Activated naive CD4-positive, alpha-beta T cell (primary cell): ENCODE measurements around the gene EIF5A2.
"Not testable (repeated sequence)": the region's sequence is repeated elsewhere in the genome, so short reads cannot be mapped to it uniquely, and the experiment has no call there.

Source experiments
- DNase-seq, 4 experiments: peaks; one replicate each; lab custom pipeline; 2025; lab: John Stamatoyannopoulos, UW

Gene EIF5A2

GRCh38 chr3:170908235-170909116 is at the start of gene EIF5A2:
Gene EIF5A2, minus strand, starts transcription at chr3:170908637. Its CDS starts 831 bp downstream, at chr3:170907806.
- peak; percentile 72 to 95 (median 88) for DNase-seq

DNA sequence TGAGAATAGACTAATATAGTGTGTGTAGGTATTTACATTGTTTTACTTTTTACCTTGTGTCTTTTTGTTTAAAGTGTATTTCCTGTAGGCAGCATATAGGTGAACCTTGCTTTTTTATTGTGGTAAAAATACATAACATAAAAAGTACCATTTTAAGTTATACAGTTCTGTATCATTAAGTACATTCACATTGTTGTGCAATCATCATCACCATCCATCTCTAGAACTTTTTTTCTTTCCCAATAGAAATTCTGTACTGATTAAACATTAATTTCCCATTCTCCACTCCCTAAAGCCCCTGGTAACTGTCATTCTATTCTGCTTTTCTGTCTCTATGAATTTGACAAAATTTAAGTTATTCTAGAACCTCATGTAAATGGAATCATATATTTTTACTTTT is 48.2 kb upstream of the EIF5A2 start:
- DNase-seq = no peak

DNA sequence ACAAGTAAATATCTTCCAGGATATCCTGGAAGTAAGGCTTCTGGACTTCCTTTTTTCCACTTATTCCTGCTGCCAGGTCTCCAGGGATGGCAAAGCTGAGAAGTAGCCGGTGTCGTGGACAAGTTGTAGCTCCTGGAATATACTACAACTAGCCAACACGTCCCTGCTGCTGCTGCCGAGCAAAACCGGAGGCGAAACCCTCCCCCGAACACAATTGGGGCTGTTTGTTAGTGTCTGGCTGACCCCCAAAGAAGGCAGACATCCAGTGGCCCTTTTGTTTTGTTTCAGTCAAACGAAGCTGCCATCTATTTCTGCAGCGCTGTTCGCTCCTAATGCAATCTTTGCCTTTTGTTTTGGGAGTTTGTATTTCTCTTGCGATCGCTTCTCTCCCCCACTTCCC is 45.3 kb upstream of the EIF5A2 start:
- DNase-seq = no peak

- no peak for DNase-seq
Observed at GRCh38 chr3:170953229-170953628, 44.8 kb upstream of the EIF5A2 start.

- no peak for DNase-seq
Observed at GRCh38 chr3:170949211-170949610, 40.8 kb upstream of the EIF5A2 start.

DNA sequence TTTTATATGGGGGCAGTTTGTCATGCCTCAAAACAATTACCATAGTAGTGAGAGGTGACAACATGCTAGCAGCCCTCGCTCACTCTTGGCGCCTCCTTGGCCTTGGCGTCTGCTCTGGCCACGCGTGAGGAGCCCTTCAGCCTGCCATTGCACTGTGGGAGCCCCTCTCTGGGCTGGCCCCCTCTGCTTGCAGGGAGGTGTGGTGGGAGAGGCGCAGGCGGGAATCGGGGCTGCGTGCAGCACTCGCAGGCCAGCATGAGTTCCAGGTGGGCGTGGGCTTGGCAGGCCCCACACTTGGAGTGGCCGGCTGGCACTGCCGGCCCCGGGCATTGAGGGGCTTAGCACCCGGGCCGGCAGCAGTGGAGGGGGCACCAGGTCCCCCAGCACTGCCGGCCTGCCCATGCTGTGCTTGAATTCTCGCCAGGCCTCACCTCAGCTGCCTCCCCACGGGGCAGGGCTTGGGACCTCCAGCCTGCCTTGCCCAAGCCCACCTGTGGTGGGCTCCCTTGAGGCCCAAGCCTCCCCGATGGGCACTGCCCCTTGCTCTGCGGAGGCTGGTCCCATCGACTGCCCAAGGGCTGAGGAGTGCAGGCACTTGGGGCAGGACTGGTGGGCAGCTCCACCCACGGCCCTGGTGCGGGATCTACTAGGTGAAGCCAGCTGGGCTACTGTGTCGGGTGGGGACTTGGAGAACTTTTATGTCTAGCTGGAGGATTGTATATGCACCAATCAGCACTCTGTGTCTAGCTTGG is 38.8 kb upstream of the EIF5A2 start:
- no peak for DNase-seq

DNA sequence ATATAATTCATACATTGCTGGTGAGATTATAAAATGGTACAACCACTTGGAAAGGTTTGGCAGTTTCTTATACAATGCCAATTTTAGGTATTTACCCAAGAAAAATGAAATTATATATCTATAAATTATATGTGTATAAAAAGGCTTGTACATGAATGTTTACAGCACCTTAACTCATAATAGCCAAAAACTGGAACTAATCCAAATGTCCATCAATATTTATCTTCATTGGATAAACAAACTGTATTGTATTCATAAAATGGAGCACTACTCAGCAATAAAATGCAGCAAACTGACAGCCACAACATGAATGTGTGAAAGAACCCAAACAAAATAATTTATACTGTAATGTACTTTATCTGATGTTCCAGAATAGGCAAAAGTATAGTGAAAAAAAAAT is 33.6 kb upstream of the EIF5A2 start:
- no peak for DNase-seq

GRCh38 chr3:170941551-170941950 is 33.1 kb upstream of the EIF5A2 start:
- no peak for DNase-seq

GRCh38 chr3:170933039-170933438 is 24.6 kb upstream of the EIF5A2 start:
- not testable (repeated sequence) for DNase-seq

GRCh38 chr3:170923553-170923952 is 15.1 kb upstream of the EIF5A2 start:
- DNase-seq = not testable (repeated sequence)

DNA sequence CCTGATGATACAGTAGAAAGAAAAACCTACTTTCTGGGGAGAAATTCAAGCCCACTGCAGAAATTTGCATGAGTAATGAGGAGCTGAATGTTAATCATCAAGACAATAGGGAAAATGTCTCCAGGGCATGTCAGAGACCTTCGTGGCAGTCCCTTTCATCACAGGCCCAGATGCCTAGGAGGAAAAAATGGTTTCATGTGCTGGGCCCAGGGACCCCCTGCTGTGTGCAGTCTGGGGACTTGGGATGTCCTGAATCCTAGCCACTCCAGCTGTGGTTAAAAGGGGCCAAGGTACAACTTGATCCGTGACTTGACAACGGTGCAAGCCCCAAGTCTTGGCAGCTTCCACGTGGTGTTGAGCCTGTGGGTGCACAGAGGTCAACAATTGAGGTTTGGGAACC is 10.3 kb upstream of the EIF5A2 start:
- DNase-seq = no peak

DNA sequence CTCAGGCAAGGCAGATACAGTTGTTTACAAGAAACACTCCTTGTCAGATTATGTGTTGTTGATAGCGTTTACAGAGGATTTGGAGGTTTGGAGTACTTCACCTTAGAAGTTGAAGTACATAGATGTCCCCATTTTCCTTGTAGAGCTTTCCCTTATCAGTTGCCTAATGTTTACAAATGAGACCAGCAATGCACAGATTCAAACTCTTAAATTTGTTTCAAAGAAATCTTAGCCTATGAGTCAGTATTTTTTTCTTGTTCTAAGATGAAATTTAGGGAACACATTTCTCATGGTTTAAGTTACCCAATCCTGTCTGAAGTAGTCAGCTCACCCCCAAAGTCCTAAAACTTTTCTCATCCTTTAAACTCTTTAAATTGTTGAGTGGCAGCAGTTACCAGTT is 6.3 kb upstream of the EIF5A2 start:
- DNase-seq = no peak

DNA sequence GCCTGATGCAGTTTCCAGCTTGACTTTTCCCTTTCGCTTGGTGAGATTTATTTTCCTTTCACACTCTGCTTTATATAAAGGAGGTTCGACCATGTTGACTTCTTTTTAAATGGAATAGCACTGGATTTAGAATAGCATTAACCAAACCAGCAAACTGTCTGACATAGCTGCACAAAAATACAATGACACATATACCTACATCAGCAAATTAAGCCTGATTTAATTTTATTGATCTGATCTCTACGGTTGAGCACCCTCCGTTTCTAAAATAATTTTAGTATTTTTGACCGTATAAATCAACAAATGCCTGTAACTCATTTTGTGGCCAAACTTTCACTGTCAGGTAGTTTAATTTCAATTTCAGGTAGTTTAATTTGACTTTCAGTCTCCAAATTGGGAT is 5.8 kb upstream of the EIF5A2 start:
- DNase-seq = no peak

DNA sequence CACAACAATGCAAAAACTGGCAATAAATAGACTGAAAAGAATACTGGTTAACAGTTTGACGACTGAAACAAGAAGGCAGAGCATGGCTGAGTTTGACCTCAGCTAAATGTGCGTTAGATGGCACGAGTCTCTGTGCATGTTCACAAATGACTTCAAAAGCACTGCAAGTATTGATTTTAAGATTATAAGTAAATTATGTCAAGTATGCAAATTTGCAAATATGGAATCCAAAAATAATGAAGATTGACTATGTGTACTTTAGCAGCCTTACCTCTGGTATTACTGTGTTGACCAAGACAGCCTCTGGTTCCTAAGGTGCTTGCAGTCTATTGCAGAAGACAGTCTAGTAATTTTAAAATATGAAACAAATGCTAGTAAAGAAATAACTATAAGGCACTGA is 2.6 kb upstream of the EIF5A2 start:
- no peak for DNase-seq

GRCh38 chr3:170910542-170910941 is 2.1 kb upstream of the EIF5A2 start:
- DNase-seq = no peak

DNA sequence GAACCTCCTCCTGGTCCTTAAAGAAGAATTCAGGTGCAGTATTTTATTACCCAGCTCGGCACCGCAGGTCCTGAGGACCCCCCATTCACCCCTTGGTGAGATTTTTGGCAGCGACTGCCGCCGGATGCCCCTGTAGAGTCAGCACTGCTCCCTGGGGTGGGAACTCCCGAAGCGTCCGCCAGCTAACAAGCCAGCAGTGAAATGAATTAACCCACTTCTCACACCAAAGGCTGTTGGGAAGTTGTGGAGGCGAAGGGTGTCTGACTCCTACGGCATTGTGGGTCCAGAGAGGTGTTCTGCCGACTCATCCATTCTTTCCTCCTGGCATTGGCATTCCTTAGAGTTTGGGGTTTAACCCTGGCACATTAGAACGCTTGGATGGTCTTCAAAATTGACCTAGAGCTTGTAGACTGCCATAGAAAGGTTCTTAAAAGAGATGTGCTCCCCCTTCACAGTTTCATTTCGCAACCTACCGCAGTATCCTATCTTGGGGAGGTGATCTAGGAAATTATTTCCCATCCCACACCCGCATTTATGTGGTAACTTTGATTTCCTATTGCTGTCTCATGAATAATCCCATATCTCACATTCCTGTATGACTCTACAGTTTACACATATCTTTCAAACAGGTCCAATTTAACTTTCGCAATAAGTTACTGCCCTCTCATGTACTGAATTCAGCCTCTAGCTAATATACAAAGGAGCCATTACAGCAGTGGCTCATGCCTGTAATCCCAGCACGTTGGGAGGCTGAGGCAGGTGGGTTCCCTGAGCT is 879 bp upstream of the EIF5A2 start:
- DNase-seq = no peak

- no peak for DNase-seq
Observed at GRCh38 chr3:170907637-170908234, 701 bp downstream of the EIF5A2 start.

- no peak for DNase-seq
Observed at GRCh38 chr3:170905862-170906261, 2.6 kb downstream of the EIF5A2 start.

GRCh38 chr3:170903123-170903522 is 5.3 kb downstream of the EIF5A2 start:
- DNase-seq = no peak

DNA sequence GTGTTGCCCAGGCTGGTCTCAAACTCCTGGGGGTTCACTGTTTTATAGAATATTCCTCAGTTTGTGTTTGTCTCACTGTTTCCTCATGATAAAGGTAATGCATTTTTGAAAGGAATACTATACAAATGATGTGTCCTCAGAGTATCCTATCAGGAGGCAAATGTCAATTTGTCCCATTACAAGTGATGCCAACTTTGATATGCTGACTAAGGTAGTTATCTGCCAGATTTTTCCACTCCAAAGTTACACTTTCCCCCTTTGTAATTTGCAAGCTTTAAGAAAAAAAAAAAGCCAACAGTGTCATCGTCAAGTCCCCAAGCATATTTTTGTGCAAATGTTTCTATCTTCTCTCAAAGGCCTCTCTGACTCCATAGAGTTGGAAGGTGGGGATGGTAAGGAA is 9.0 kb downstream of the EIF5A2 start:
- DNase-seq = no peak

- DNase-seq = no peak
Observed at GRCh38 chr3:170897978-170898377, 10.5 kb downstream of the EIF5A2 start.

DNA sequence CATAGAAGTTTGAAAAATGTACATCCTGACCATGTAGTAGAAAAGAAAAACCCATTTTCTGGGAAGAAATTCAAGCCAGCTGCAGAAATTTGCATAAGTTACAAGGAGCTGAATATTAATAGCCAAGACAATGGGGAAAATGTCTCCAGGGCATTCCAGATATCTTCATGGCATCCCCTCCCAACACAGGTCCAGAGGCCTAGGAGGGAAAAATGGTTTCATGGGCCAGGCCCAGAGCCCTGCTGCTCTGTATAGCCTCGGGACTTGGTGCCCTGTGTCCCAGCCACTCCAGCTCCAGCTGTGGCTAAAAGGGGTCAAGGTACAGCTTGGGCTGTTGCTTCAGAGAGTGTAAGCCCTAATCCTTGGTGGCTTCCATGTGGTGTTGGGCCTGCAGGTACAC is 11.2 kb downstream of the EIF5A2 start:
- not testable (repeated sequence) for DNase-seq
